ENCODE measurements around the gene HAAO.
A peak's percentile ranks its signal among the peaks of the same experiment; 100 is the strongest.

The HAAO gene

DNA sequence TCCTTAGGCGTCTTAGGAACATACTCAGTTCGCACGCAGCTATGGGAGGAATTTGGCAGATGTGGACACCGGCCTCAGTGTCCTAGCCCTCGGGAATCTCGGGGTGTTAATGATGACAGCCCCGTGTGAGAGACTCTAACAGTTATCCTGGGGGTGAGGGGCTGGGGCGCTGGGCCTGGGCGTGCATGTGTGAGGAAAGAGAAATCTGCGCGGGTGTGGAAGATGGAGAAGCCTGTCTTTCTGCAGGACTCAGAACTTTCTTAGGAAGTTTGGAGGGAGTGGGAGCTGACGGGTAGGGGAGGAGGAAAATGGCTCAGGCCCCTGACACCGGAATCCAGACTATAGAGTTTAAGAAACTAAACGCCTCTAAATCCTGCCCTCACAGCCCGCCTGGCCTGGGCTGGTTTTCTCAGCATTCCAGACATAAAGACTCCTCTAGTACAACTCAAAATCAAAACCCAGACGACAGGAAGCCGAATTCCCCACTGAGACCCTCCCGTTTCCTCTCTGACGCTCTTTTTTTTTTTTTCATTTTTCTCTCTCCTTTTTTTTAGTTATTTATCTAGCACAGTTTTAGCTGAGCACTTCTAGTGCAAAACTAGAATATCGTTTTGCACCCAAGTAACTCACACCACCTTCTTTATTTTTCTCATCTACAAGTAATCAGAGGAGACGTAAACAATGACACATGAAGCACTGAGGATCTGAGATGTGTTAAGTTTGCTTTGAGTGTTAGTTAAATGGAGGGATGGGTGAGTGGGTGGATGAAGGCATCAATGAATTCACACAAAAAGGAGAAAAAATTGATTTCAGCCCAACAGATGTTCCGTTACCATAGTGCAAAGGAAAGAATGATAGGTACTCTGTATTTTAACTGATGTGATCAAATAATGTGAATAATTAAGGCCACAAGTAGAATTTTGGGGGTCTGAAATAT lies 1.2 kb upstream of the HAAO start:
- peak; percentile 39 for DNase-seq (ENCODE audit: low spot score)

DNA sequence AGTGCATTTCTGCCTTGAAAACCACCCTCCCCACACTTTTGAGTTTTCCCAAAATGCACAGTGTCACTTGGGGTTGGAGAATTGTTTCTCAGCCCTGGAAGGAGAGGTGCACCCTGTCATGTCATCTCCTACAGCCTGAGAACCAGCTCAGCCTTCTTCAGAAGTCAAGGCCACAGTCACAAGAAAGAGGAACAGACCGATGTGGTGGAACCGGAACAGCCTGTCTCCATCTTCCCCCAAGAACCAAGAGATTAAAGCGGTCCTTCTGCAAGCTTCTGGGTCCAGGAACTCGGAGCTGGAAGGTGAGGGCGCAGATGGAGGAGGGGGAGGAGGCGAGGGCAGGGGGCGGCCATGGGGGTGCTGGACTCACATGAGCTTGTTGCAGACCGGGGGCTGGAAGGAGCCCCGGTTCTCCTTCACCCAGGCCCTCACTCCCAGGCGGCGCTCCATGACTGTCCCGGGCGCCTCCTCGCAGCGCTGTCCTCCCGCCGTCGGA lies 248 bp downstream of the HAAO start:
- no peak for DNase-seq (ENCODE audit: low spot score)

DNA sequence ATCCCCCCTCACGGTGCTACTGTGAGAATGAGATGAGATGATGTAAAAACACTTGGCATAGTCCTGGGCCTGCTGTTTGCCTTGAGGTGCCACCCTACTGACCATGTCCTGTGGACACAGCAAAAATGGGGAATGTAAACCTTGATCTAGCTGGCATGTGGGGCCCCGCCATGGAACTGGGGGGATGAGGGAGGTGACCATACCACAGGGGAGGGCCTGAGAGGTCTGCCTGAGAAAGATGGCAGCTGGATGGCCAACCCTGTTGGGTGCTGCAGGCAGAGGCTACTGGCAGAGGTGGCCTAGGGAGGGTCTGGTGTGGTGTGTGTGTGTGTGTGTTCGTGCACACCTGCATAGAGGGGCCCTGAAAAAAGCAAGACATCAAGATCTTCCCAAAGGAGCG lies 777 bp downstream of the HAAO start:
- no peak for DNase-seq (ENCODE audit: low spot score)

DNA sequence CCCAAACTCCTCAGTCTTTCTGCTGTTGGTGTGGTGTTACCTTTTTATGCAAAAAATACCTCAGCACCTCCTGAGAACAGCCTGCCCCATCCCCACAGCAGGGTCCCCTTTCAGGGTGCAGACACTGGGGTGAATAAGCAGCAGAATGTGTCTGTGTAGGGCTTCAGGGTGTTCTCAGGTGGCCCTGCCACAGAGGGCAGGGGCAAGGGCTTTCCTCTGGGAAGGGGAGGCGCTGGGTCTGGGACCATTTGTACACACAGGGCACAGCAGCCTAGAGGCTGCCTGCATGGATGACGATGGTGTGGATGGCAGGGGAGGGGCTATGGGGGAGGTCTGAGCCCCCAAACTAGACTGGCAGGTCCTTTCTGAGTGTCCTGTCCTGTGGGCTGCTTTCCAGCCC lies 2.6 kb downstream of the HAAO start:
- no peak for DNase-seq (ENCODE audit: low spot score)

DNA sequence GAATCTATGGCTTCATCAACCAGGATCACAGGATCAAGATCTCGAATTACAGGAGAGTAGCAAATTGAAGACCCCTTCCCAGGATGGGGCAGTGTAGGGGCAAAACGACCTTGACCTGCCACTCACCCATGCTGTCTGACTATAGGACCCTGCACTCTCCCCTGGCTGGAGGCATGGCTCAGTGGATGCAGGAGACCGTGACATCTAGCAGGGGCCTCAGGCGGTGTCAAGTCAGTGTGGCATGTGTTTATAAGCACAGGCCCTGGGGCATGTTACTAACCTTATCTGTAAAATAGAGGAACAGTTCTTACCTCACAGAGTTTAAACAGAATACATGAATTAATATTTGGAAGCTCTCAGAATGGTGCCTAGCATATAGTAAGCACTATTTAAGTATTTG lies 3.5 kb downstream of the HAAO start:
- DNase-seq (ENCODE audit: low spot score): no peak

DNA sequence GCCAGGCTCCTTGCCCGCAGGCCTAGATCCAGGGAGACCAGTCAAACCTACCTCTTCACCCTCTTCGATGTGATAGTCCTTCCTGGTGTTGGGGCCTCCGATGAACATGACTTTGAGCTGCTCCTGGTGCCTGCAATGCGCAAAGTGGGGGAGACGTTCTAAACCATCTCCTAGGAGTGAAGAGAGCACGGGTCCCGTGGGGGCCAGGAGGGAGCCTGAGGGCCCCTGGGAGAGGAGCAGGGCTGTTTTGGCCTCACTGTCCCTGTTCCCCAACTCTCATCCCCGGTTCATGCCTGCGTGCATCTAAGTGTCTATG lies 3.9 kb downstream of the HAAO start:
- DNase-seq (ENCODE audit: low spot score): no peak

DNA sequence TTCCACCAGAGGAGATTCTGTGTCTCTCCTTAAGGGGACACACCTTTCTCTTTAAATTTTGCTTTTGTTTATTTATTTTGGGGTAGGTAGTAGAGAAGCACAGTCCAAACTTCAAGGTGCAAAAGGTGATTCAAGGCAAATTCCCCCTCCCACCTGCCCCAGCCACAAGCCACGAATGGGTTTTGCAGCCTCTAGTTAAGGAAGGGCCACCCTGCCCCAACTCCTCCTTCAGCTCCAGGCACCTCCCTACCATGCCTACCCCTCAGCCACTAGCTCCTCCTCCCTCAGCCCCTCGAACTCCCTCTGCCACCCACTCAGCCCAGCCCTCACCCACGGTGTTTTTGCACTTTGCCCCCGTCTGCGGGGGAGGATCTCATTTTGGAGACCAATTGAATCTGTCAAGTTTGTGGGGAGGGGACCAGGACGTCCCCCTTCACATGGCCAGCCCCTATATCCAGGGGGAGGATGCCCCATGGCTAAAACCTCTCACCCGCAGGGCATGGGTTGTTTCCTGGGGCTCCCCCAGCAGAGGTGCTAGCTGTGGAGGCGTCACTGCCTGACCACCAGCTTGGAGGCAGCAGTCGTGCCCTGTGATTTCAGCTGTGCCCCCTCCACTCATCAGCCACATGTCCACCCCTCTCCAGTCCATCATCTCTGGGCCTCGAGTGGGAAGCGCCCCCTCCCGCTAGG lies 4.5 kb downstream of the HAAO start:
- no peak for DNase-seq (ENCODE audit: low spot score)

DNA sequence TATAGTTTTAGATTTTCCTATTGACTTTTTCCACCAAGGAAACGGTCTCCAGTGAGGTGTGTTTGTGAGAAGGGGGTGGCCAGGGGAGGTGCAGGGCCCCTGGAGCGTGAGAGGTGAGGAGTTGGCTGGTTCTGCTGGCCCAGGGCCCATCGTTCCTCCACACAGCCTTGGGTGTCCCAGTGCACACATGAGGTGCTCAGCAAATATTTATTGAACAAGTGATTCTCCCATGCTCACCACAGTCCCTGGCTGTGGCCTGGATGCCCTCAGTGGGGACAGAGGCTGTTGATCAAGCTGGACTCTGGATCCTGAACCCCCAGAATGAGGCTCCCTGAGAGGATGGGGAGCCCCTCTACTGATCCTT lies 5.0 kb downstream of the HAAO start:
- no peak for DNase-seq (ENCODE audit: low spot score)

DNA sequence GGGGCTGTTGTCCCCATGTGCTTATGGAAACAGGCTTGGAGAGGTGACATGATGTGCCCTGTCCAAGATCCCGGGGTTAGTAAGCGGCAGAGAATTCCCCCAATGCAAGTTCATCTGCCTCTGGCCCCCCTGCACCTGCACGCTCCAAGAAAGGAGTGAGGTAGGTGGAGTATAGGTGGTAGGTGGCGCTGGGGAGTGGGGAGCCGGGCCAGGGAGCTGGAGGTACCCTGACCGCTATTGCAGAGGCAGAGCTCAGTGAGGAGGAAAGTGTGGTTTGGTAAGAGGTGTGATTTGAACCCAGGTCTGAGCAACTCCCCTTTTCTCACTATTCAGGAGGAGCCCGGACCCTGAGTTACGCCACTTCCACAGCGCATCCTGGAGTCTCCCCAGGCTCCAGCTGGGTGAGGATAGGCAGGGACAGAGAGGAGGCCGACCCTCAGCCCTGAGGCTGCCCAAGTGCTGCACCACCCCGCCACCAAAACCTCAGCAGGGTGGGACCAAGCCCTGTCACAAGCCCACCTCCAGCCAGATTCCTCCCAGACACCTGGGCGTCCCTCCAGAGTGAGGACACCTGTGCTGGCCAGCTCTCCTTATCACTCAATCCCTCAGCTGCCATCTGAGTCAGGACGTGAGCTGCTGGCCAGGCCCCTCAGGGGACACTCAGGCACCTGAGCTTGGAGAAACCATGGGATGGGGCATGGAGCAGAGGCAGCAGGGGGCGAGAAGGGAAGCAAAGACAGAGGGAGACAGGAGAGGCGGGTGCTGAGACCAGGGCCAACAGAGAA lies 5.6 kb downstream of the HAAO start:
- peak; percentile 28 for DNase-seq (ENCODE audit: low spot score)

DNA sequence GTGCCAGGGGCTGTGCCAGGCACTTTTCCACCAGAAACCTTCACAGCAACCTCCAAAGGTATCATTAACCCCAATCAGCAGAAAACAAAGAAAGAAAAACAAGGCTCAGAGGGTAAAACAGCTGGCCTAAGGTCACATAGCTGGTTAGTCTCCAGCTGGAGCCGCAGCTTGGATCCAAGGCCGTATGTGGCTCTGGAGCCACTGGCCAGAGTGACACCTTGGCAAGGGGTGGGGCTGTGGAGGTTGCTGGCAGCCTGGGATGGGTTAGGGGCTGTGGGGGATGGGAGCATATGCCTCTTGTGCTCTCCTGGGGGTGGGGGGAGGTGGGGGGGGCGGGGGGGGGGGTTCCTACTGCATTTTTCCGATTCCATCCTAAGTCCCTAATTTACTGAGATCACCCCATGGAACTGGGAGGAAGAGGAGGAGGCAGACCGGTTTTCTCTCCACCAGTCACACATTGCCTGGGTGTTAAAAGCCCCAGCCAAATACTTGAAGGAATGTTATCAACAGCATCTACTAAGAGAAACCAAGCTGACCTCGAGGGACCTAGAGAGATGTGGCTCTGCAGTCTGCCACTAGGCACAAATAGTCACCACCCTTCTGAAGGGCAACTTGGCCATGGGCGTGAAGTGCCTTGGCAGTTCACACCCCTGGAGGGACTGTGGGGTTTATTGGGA lies 8.0 kb downstream of the HAAO start:
- DNase-seq (ENCODE audit: low spot score): no peak

DNA sequence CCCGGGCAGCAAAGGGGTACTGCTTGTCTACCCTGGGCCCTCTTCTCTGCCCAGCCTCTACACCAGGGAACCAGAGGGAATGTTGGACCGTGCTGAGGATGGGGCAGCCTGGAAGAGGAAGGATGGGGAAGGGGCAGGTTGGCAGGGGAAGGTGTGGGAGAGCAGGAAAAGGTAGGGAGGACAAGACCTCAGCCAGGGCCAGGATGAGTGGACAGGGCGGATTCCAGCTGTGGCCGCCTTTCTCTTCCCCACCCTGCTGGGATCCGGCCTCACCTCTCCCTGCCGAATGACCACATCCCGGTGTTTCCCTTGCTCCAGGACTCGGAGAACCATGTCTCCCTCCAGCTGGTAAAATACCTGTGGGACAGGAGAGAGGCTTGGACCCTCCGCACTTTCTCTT lies 8.9 kb downstream of the HAAO start:
- DNase-seq (ENCODE audit: low spot score): no peak

DNA sequence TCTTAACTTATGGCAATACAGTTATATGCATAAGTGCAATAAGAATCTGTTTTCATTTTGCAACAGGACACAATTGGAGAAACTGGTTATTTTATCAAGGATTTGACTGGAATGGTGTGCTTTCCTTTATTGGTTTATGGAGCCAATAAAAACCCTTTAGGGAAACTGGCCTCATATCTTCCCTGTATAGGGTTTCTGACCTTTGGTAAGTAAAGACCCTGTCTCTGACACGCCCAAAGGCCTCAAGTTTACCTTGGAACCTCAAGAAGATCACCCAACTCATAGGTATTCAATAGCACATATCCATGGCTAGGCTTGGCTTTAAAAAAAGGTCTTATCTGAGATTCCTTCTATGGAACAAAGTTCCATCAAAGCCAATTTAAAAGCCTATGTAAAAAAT lies 11.2 kb downstream of the HAAO start:
- DNase-seq (ENCODE audit: low spot score): no peak

DNA sequence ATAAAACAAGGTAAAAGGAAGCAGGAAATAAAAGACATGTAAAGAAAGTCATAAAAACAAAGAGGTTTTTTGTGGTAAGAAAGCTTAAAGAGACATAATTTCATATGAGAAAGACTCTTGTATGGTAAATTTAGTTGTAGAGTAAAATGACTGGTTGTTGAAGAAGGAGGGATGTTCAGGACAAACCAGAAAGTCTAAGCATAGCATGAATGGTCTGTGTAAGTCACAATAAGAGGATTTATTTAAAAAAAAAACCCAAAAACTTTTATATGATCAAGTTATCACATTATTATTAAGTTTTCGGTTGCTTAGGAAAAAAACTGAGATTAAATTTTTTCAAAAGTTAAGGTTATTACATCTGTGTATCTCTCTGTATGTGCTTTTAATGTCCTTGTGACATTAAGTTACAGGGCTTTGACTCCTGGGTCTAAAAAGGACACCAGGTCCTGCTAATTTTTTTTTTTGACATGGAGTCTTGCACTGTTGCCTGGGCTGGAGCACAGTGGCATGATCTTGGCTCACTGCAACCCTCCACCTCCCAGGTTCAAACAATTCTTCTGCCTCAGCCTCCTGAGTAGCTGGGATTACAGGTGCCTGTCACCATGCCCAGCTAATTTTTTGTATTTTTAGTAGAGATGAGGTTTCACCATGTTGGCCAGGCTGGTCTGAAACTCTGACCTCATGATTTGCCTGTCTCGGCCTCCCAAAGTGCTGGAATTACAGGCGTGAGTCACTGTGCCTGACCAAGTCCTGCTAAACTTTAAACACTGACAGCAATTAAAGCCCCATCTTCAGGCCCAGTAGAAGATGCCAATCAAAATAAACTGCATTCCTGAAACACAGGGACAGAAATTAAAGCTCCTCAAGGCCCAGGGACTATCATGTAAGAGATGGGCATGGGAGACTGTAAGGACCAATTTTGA lies 14.2 kb downstream of the HAAO start:
- DNase-seq (ENCODE audit: low spot score): no peak

DNA sequence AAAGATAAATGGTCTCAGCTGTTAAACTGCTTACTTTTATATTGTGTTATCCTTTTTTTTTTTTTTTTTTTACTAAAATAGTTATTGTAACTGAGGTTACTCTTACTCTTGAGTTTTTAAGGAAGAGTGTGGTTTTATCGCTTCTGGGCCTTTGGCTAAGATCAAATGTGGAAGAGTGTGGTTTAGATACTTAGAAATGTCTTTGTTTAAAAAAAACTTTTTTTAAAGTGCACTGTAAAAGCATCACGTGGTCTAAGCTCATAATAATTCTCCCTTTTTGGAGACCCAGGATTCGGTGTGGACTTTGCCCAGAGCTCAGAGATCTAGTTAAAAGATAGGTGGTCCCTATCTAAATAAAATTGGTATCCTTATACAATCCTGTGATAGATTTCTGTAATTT lies 16.6 kb downstream of the HAAO start:
- DNase-seq (ENCODE audit: low spot score): no peak

DNA sequence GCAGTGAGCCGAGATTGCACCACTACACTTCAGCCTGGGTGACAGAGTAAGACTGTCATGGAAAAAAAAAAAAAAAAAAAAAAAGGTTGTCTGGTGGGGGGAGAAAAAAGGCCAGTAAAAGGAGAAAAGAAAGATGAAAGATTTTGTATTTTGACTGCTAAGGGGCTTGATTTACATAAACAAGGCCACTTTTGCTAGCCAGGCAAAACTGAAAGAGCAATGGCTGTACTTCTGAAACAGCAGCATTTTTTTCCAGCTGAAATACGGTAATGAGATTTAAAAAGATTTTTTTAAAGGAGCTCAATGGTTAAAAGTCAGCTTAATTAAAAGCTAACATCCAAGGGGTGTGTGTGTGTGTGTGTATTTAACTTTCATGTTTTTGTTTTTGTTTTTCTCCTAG lies 17.2 kb downstream of the HAAO start:
- DNase-seq (ENCODE audit: low spot score): no peak

DNA sequence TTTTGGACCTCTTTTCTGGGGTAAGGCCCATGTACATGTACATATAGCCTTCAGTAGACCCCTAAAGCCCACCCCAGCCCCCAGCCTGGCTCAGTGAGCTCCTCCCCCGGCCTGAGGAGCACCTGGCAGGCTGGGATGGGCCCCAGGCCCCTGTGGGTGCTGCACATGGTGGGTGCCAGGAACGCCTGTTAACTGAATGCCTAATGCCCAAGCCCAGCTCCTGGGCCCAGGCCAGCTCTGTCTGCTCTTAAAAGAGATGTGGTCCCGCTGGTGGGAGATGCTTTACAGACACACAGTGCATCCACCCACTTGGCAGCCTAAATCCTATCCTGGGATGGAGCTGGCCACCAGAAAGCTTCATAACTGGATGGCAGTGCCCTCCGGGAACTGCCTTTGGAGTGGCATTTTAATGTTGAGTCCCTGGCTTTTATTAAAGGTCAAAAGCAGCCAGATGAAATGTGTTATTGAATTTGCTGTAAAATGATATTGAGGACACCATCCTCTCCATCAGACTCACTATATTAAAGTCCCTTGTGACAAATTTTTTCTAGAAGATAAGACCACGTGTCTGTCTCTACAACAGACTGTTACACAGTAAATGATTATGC lies 20.7 kb downstream of the HAAO start:
- no peak for DNase-seq (ENCODE audit: low spot score)

DNA sequence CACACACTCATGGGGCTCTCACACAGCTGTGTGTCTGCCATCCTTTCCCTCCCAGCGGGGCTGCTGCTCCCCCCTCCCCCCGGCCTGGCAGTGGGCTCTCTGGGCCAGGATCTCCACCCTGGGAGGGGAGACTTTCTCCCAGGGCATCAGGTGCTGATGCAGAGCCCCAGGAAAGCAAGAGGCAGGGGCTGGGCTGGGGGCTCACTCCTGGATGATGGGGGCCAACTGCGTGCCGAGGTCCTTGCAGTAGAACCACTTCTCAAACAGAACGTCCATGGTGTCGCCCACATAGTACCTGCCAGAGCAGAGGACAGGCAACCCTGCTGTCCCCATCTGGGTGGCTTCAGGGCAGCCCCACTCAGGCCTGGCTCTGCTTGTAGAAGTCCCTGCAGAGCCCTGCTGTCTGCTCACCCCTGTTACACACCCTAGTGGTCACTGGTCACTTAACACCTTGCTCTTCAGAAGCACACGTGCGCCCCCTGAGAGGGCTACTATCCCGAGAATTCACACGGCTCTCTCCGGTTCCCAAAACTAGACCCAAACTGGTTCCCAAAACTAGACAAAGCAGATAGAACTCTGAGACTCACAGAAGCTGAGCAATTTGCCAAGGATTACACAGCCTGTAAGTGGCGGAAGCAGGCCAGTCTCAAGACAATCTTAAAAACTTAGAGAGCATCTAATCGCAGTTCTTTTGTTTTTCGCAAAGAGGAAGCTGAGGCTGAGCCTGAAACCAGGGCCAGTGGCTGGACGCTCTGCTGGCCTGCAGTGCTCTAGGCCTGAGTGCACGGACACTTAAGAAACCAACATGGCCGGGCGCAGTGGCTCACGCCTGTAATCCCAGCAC lies 21.9 kb downstream of the HAAO start:
- DNase-seq (ENCODE audit: low spot score): peak; percentile 89

DNA sequence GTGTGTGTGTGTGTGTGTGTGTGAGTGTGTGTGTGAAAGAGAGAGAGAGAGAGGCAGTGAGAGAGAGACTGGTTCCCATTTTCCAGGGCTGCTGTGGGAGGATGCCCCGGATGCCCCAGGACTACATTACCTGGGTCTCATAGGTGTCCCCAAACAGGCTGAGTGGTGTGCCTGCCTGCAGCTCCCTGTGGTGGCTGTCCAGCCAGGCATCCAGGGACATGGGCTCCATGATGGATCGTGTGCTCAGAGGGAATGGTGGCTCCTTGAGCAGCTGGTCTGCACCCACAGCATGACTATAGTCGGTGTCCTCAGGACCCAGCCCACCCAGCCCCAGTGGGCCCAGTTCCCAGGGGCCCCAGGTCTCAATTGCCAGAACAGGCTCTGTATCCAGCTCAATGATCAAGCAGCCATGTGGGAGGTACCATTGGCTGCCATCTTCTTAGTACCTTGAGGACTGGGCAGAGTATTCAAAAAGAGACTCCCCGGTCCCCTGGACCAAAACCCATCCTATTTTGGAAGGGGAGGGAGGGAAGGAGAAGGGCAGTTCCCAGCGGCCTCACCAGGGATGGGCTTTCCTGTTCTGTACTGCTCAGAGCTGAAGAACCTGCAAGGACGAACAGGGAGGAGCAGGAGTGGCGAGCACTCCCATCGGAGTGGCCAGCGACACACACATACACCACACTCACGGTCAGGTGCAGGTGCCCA lies 22.6 kb downstream of the HAAO start:
- no peak for DNase-seq (ENCODE audit: low spot score)

DNA sequence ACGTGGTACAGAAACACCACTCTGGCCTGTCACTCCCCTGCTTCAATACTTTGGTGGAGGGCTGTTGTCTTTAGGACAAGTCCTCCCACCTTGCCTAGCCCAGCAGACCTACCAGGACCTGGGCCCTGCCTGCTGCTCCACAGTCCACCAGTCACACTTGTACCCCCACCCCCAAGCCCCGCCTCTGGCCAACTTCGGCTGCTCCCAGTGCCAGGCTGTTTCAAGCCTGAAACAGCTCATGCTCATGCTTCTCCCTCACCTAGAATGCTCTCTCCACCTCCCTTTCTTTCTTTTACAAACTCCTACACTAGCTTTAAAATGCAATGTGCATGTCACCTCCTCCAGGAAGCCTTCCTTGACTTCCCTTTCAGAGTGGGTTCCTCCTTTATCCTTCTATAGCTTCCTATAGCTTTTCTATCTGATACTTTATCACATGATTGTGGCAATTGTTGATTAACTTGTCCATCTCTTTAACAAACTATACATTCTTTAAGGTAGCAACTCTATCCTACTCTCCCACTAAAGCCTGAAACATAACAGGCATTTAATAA lies 23.6 kb downstream of the HAAO start:
- DNase-seq (ENCODE audit: low spot score): no peak

Measured in iPS-NIHi11 (cell line).